Gastrocnemius medialis (tissue), 4 donors: Measurements from ENCODE around the gene MLLT10. TPM values are rescaled to one million over a fixed set of nuclear protein-coding genes. Genes with fewer than 3 reads are reported as not detected.
"Not testable (repeated sequence)": the region's sequence is repeated elsewhere in the genome, so short reads cannot be mapped to it uniquely, and the experiment has no call there.

ENCODE experiments used
- ATAC-seq, 2 donors: fragments of 150-250 bp; one replicate each; pipeline ENCODE4 v1.9.1; 2016
- DNase-seq, 2 donors: peaks; one replicate each; pipeline ENCODE4 v3.0.0-alpha.2; 2019
- H3K27ac ChIP-seq, 4 donors: fragments of 200-600 bp; sonication (generic); 1 replicate in 1 of 4; 2 replicates in 3 of 4; pipeline ENCODE4 v1.5.1; 2016 to 2018; ENCODE audit warnings: mild to moderate bottlenecking in 2 of 4, moderate library complexity in 1 of 4
- H3K27me3 ChIP-seq, 3 donors: fragments of 200-600 bp; sonication (generic) in 2 of 3; 1 replicate in 1 of 3; 2 replicates in 2 of 3; pipeline versions ENCODE4 v1.5.1 to v1.6.0; 2016 to 2019; ENCODE audit warnings: mild to moderate bottlenecking in 1 of 3, moderate library complexity in 1 of 3
- H3K36me3 ChIP-seq, 2 donors: fragments of 200-600 bp; sonication (generic) in 1 of 2; one replicate each; pipeline ENCODE4 v1.5.1; 2017 to 2018
- H3K4me1 ChIP-seq, 2 donors: fragments of 200-600 bp; sonication (generic) in 1 of 2; one replicate each; pipeline ENCODE4 v1.5.1; 2016 to 2017; ENCODE audit warnings: mild to moderate bottlenecking in 2 of 2
- H3K4me3 ChIP-seq, 4 donors: fragments of 200-600 bp; sonication (generic) in 3 of 4; 1 replicate in 1 of 4; 2 replicates in 3 of 4; pipeline ENCODE4 v1.5.1; 2016 to 2019; ENCODE audit warnings: mild to moderate bottlenecking in 2 of 4
- H3K9me3 ChIP-seq, 3 donors: fragments of 200-600 bp; sonication (generic) in 2 of 3; 1 replicate in 1 of 3; 2 replicates in 2 of 3; pipeline ENCODE4 v1.5.1; 2016 to 2019
- CTCF ChIP-seq, 5 experiments: fragments of 450-650 bp in 3 of 5; fragments of 200-600 bp in 2 of 5; sonication (generic) in 2 of 5; IDR thresholded peaks in 4 of 5; conservative IDR thresholded peaks in 1 of 5; 1 replicate in 4 of 5; 2 replicates in 1 of 5; pipeline ENCODE4 v1.5.1; 2016 to 2019; ENCODE audit warnings: antibody characterized with exemption in 5 of 5, mild to moderate bottlenecking in 3 of 5, moderate library complexity in 3 of 5
- POLR2A ChIP-seq, 2 donors: fragments of 450-650 bp; IDR thresholded peaks; one replicate each; pipeline ENCODE4 v1.6.1; 2017; ENCODE audit warnings: antibody characterized with exemption in 2 of 2, mild to moderate bottlenecking in 2 of 2, moderate library complexity in 2 of 2
- in situ Hi-C, 4 donors: fragments of 200-750 bp; cut with MboI; loops; one replicate each; pipeline versions ENCODE4 v1.15.0 to v1.8.0; 2017; ENCODE audit warnings: low sequenced_read_pairs in 4 of 4
- intact Hi-C: fragments of 100-400 bp; cut with DNase I; formaldehyde crosslinking; loops from one replicate; pipeline ENCODE4 v1.15.1; 2023; ENCODE audit warnings: low total_unique reads
- total RNA-seq, 4 donors: library from RNA; depleted of rRNA; stranded (reverse); fragments of >200 nt; gene quantifications; one replicate each; pipeline versions ENCODE4 v1.1.0 to v1.2.3, GENCODE V29; 2016

MLLT10 gene
- total RNA-seq, 4 donors from 2014 or later: 13.6 to 26.6 (median 21.6) TPM

GRCh38 chr10:21579291-21579690, 45.3 kb downstream of the MLLT10 start:
- H3K4me3 ChIP-seq: no peak overlapping the region
- H3K4me1 ChIP-seq: peaks cover 0 to 3% of the 10 kb centered on the region in 2 donors
- H3K36me3 ChIP-seq: no peaks in the 10 kb centered on the region
- in situ Hi-C loops: no loop called here
- no peak for TF ChIP-seq POLR2A (IDR thresholded peaks at IDR 0.05)
- no peak for TF ChIP-seq CTCF (IDR thresholded peaks at IDR 0.05 in 4 of 5, conservative IDR thresholded peaks at IDR 0.05 in 1 of 5)
- ATAC-seq (no peak), DNase-seq (no peak)
- no peaks in the 10 kb centered on the region for H3K27me3 ChIP-seq
- no peak overlapping the region for H3K27ac ChIP-seq
- intact Hi-C loops: no loop called here
- H3K9me3 ChIP-seq: no peaks in the 10 kb centered on the region

GRCh38 chr10:21581421-21581834, 47.4 kb downstream of the MLLT10 start:
- ATAC-seq, H3K27me3 ChIP-seq, H3K36me3 ChIP-seq, H3K4me3 ChIP-seq, H3K9me3 ChIP-seq, H3K27ac ChIP-seq, intact Hi-C loops, H3K4me1 ChIP-seq, DNase-seq, in situ Hi-C loops: not testable (repeated sequence)

- intact Hi-C loops: no loop called here
- in situ Hi-C loops: no loop called here
- Histone ChIP-seq H3K36me3 (no peaks in the 10 kb centered on the region), H3K27me3 (no peaks in the 10 kb centered on the region), H3K27ac (no peak overlapping the region), H3K4me1 (peaks cover 0 to 5% of the 10 kb centered on the region in 2 donors), H3K9me3 (no peaks in the 10 kb centered on the region), H3K4me3 (no peak overlapping the region)
- no peak for DNase-seq
- no peak for ATAC-seq
- TF ChIP-seq POLR2A (IDR thresholded peaks at IDR 0.05) (no peak), CTCF (IDR thresholded peaks at IDR 0.05 in 4 of 5, conservative IDR thresholded peaks at IDR 0.05 in 1 of 5) (no peak)
These were observed 51.0 kb downstream of the MLLT10 start for GRCh38 chr10:21584834-21585530.

- no peak for DNase-seq
- no peak for ATAC-seq
- Histone ChIP-seq H3K36me3 (no peaks in the 10 kb centered on the region), H3K4me1 (peaks cover 0 to 14% of the 10 kb centered on the region in 2 donors), H3K9me3 (no peaks in the 10 kb centered on the region), H3K4me3 (no peak overlapping the region), H3K27ac (no peak overlapping the region), H3K27me3 (no peaks in the 10 kb centered on the region)
- TF ChIP-seq CTCF (IDR thresholded peaks at IDR 0.05 in 4 of 5, conservative IDR thresholded peaks at IDR 0.05 in 1 of 5) (no peak), POLR2A (IDR thresholded peaks at IDR 0.05) (no peak)
- intact Hi-C loops (no loop called here), in situ Hi-C loops (no loop called here)
These were observed 53.4 kb downstream of the MLLT10 start for GRCh38 chr10:21587391-21587790.

- ATAC-seq, H3K27ac ChIP-seq, intact Hi-C loops, H3K27me3 ChIP-seq, in situ Hi-C loops, H3K36me3 ChIP-seq, H3K4me3 ChIP-seq, H3K9me3 ChIP-seq, DNase-seq: not testable (repeated sequence)
- peaks cover 0 to 14% of the 10 kb centered on the region in 2 donors for H3K4me1 ChIP-seq
These were observed 54.1 kb downstream of the MLLT10 start for GRCh38 chr10:21588159-21588558.

GRCh38 chr10:21593986-21594385, 60.0 kb downstream of the MLLT10 start:
- intact Hi-C loops (no loop called here), in situ Hi-C loops (no loop called here)
- Histone ChIP-seq H3K4me3 (no peak overlapping the region), H3K27ac (no peak overlapping the region), H3K9me3 (no peaks in the 10 kb centered on the region), H3K36me3 (no peaks in the 10 kb centered on the region), H3K27me3 (no peaks in the 10 kb centered on the region), H3K4me1 (peaks cover 0 to 15% of the 10 kb centered on the region in 2 donors)
- no peak for TF ChIP-seq POLR2A (IDR thresholded peaks at IDR 0.05)
- no peak for TF ChIP-seq CTCF (IDR thresholded peaks at IDR 0.05 in 4 of 5, conservative IDR thresholded peaks at IDR 0.05 in 1 of 5)
- DNase-seq (no peak), ATAC-seq (no peak)
